PC-9 (cell line): ENCODE data around the gene SLC24A4. TPM values are rescaled to one million over a fixed set of nuclear protein-coding genes. Genes with fewer than 3 reads are reported as not detected.

Experiments
- BruUV-seq: library from RNA; stranded (reverse); fragments of 400-500 nt; replicated peaks from 2 replicates; lab custom pipeline; 2021; lab: Mats Ljungman, UMichigan
- CTCF ChIA-PET: fragments of 300-600 bp; sonication (Branson Sonifier 250); formaldehyde crosslinking; loops from one replicate; lab custom pipeline; 2022; ENCODE audit warnings: antibody characterized with exemption; lab: Charles Lee
- POLR2A ChIA-PET: fragments of 300-600 bp; sonication (Branson Sonifier 250); formaldehyde crosslinking; loops from one replicate; lab custom pipeline; 2022; ENCODE audit warnings: antibody characterized with exemption; ENCODE audit not compliant: unreplicated experiment; lab: Charles Lee
- DNase-seq, 2 experiments: peaks; one replicate each; pipeline versions ENCODE4 v3.0.0 to v3.0.0-alpha.2; 2015 to 2022; ENCODE audit warnings: mixed read lengths in 1 of 2
- H2AFZ ChIP-seq: fragments of 200-600 bp; sonication (generic); 2 replicates; pipeline ENCODE4 v1.8.1; 2017; ENCODE audit warnings: antibody characterized with exemption
- H3F3A ChIP-seq: fragments of 200-600 bp; sonication (generic); 2 replicates; pipeline ENCODE4 v1.8.1; 2017; ENCODE audit warnings: antibody characterized with exemption, mild to moderate bottlenecking, low read depth; ENCODE audit not compliant: insufficient read depth
- H3K27ac ChIP-seq: fragments of 200-600 bp; sonication (generic); 2 replicates; pipeline ENCODE4 v1.6.1; 2016; ENCODE audit warnings: mixed run types
- H3K27me3 ChIP-seq: fragments of 200-600 bp; sonication (generic); 2 replicates; pipeline ENCODE4 v1.6.1; 2016; ENCODE audit warnings: low read depth, mixed run types; ENCODE audit not compliant: insufficient read depth
- H3K36me3 ChIP-seq: fragments of 200-600 bp; sonication (generic); 2 replicates; pipeline ENCODE4 v1.6.1; 2016; ENCODE audit warnings: low read depth, mixed run types
- H3K4me1 ChIP-seq: fragments of 200-600 bp; sonication (generic); replicated peaks from 2 replicates; pipeline ENCODE4 v1.6.1; 2016; ENCODE audit warnings: mixed run types; ENCODE audit not compliant: insufficient read depth
- H3K4me2 ChIP-seq: fragments of 200-600 bp; sonication (generic); 2 replicates; pipeline ENCODE4 v1.6.1; 2017; ENCODE audit warnings: mixed run types
- H3K4me3 ChIP-seq: fragments of 200-600 bp; sonication (generic); 2 replicates; pipeline ENCODE4 v1.6.1; 2016; ENCODE audit warnings: mixed run types
- H3K79me2 ChIP-seq: fragments of 200-600 bp; sonication (generic); 2 replicates; pipeline ENCODE4 v1.6.1; 2017; ENCODE audit warnings: low read depth, mixed run types
- H3K9me2 ChIP-seq: fragments of 200-600 bp; sonication (generic); 2 replicates; pipeline ENCODE4 v1.8.1; 2017; ENCODE audit warnings: mild to moderate bottlenecking; ENCODE audit not compliant: insufficient read depth
- H3K9me3 ChIP-seq: fragments of 200-600 bp; sonication (generic); 2 replicates; pipeline ENCODE4 v1.8.1; 2016; ENCODE audit warnings: low read depth; ENCODE audit not compliant: insufficient read depth
- H4K20me1 ChIP-seq: fragments of 200-600 bp; sonication (generic); 2 replicates; pipeline ENCODE4 v1.8.1; 2017; ENCODE audit not compliant: insufficient read depth
- CTCF ChIP-seq: fragments of 200-600 bp; sonication (generic); conservative IDR thresholded peaks from 2 replicates; pipeline ENCODE4 v1.6.1; 2017; ENCODE audit warnings: mixed run types, antibody characterized with exemption, mild to moderate bottlenecking, moderate library complexity
- EZH2 ChIP-seq: fragments of 200-600 bp; sonication (generic); IDR thresholded peaks from 2 replicates; pipeline ENCODE4 v1.8.0; 2017; ENCODE audit warnings: antibody characterized with exemption, low read depth
- intact Hi-C: fragments of 100-400 bp; cut with micrococcal nuclease; formaldehyde crosslinking; loops from one replicate; pipeline ENCODE4 v1.10.0; 2022; ENCODE audit not compliant: unreplicated experiment
- total RNA-seq: library from RNA; stranded (reverse); gene quantifications from 2 replicates; pipeline ENCODE4 v1.2.3, GENCODE V29; 2021

Gene SLC24A4
- total RNA-seq, 1 experiment from 2014 or later, result not detected

- Histone ChIP-seq H3K27ac (peak within 1 kb of the TSS; percentile 86), H3K27me3 (no peaks in the 10 kb centered on the region), H3F3A (peaks cover 27% of the 10 kb centered on the region), H3K4me1 (peaks cover 44% of the 10 kb centered on the region), H3K9me3 (no peaks in the 10 kb centered on the region), H3K9me2 (no peaks in the 10 kb centered on the region), H3K79me2 (peaks cover 58% of the 10 kb centered on the region), H3K4me3 (peak within 1 kb of the TSS; percentile 99), H3K36me3 (no peaks in the 10 kb centered on the region), H3K4me2 (peak within 1 kb of the TSS; percentile 97), H4K20me1 (no peaks in the 10 kb centered on the region), H2AFZ (peak within 1 kb of the TSS; percentile 87)
- CTCF ChIA-PET, result no interaction called here
- POLR2A ChIA-PET, result no interaction called here
- TF ChIP-seq EZH2 (no peak), CTCF (no peak)
- peak in 1 of 2 experiments; percentile 43 for DNase-seq
- BruUV-seq, result no TSS peak
- intact Hi-C loops, result no loop called here
Observed at GRCh38 chr14:92513204-92513965, 190.4 kb downstream of the SLC24A4 start, which contains the start of gene RIN3. Gene RIN3, plus strand, starts transcription at chr14:92513781. Its CDS starts 152 bp downstream, at chr14:92513933.

- H3K27me3 ChIP-seq, result no peaks in the 10 kb centered on the region
- DNase-seq, result peak in 1 of 2 experiments; percentile 14
- no peaks in the 10 kb centered on the region for H3K9me2 ChIP-seq
- H3F3A ChIP-seq, result peaks cover 24% of the 10 kb centered on the region
- peak overlapping the region; percentile 87 for H2AFZ ChIP-seq
- peak overlapping the region; percentile 97 for H3K4me2 ChIP-seq
- H3K27ac ChIP-seq, result peak overlapping the region; percentile 86
- BruUV-seq, result no TSS peak
- H3K4me1 ChIP-seq, result peaks cover 41% of the 10 kb centered on the region
- ChIA-PET CTCF (no interaction called here), POLR2A (no interaction called here)
- H4K20me1 ChIP-seq, result no peaks in the 10 kb centered on the region
- no peaks in the 10 kb centered on the region for H3K36me3 ChIP-seq
- no peaks in the 10 kb centered on the region for H3K9me3 ChIP-seq
- H3K79me2 ChIP-seq, result peaks cover 66% of the 10 kb centered on the region
- intact Hi-C loops, result no loop called here
- peak overlapping the region; percentile 99 for H3K4me3 ChIP-seq
- TF ChIP-seq CTCF (no peak), EZH2 (no peak)
Observed at GRCh38 chr14:92513966-92514843, 191.2 kb downstream of the SLC24A4 start.

- Histone ChIP-seq H3K27ac (no peak overlapping the region), H4K20me1 (no peaks in the 10 kb centered on the region), H3K9me3 (no peaks in the 10 kb centered on the region), H3K4me1 (peaks cover 41% of the 10 kb centered on the region), H2AFZ (peak overlapping the region; percentile 87), H3K79me2 (peaks cover 73% of the 10 kb centered on the region), H3K9me2 (no peaks in the 10 kb centered on the region), H3K4me3 (peak overlapping the region; percentile 99), H3K4me2 (peak overlapping the region; percentile 97), H3K27me3 (no peaks in the 10 kb centered on the region), H3K36me3 (no peaks in the 10 kb centered on the region), H3F3A (peaks cover 24% of the 10 kb centered on the region)
- TSS peak; percentile 27 for BruUV-seq
- no peak for DNase-seq
- TF ChIP-seq CTCF, result no peak
- no peak for TF ChIP-seq EZH2
- ChIA-PET POLR2A (no interaction called here), CTCF (no interaction called here)
- intact Hi-C loops, result no loop called here
Observed at GRCh38 chr14:92514844-92515514, 192.0 kb downstream of the SLC24A4 start.
